CD14-positive monocyte (primary cell): ENCODE data around the gene SRP9. TPM values are rescaled to one million over a fixed set of nuclear protein-coding genes. Genes with fewer than 3 reads are reported as not detected.
"Not testable (repeated sequence)": the region's sequence is repeated elsewhere in the genome, so short reads cannot be mapped to it uniquely, and the experiment has no call there.

Experiments used
- DNase-seq, 3 donors: peaks; one replicate each; pipeline ENCODE4 v3.0.0-alpha.2; 2011 to 2022
- H2AFZ ChIP-seq: 2 replicates; pipeline ENCODE4 v1.6.0; 2012; ENCODE audit warnings: mild to moderate bottlenecking, low read depth, low read length, inconsistent platforms; ENCODE audit not compliant: insufficient read depth, poor library complexity, severe bottlenecking
- H3K27ac ChIP-seq, 2 donors: 1 replicate in 1 of 2; 2 replicates in 1 of 2; pipeline ENCODE4 v1.5.1; 2012 to 2013; ENCODE audit warnings: low read length in 2 of 2, control low read depth in 1 of 2, inconsistent platforms in 1 of 2, low read depth in 1 of 2, mild to moderate bottlenecking in 1 of 2
- H3K27me3 ChIP-seq, 2 donors: one replicate each; pipeline versions ENCODE4 v1.6.0 to v1.6.1; 2011 to 2013; ENCODE audit warnings: low read length in 2 of 2; ENCODE audit not compliant: control insufficient read depth in 2 of 2, insufficient read depth in 2 of 2
- H3K36me3 ChIP-seq, 2 donors: replicated peaks in 1 of 2; 1 replicate in 1 of 2; 2 replicates in 1 of 2; pipeline versions ENCODE4 v1.5.1 to v1.6.1; 2012 to 2013; ENCODE audit warnings: low read length in 2 of 2, control low read depth in 1 of 2, inconsistent platforms in 1 of 2, mild to moderate bottlenecking in 1 of 2; ENCODE audit not compliant: insufficient read depth in 2 of 2, control insufficient read depth in 1 of 2
- H3K4me1 ChIP-seq, 2 donors: 1 replicate in 1 of 2; 2 replicates in 1 of 2; pipeline versions ENCODE4 v1.5.1 to v1.6.1; 2012 to 2013; ENCODE audit warnings: low read length in 2 of 2, control low read depth in 1 of 2, inconsistent platforms in 1 of 2, mild to moderate bottlenecking in 1 of 2, moderate library complexity in 1 of 2; ENCODE audit not compliant: insufficient read depth in 2 of 2, control insufficient read depth in 1 of 2
- H3K4me2 ChIP-seq: replicated peaks from 2 replicates; pipeline ENCODE3; 2012; ENCODE audit warnings: low read length, moderate library complexity, mild to moderate bottlenecking; ENCODE audit not compliant: poor library complexity, severe bottlenecking; ENCODE audit errors: extremely low read depth
- H3K4me3 ChIP-seq, 3 experiments: fragments of 200-600 bp in 1 of 3; sonication (generic) in 1 of 3; replicated peaks in 1 of 3; 1 replicate in 2 of 3; 2 replicates in 1 of 3; pipeline ENCODE4 v1.5.1; 2011 to 2013; ENCODE audit warnings: low read length in 3 of 3, mild to moderate bottlenecking in 3 of 3, control low read depth in 2 of 3, low read depth in 2 of 3, inconsistent platforms in 1 of 3, moderate library complexity in 1 of 3
- H3K79me2 ChIP-seq: 2 replicates; pipeline ENCODE4 v1.6.0; 2012; ENCODE audit warnings: mild to moderate bottlenecking, control low read depth, inconsistent platforms, low read length, moderate library complexity; ENCODE audit not compliant: insufficient read depth
- H3K9ac ChIP-seq: 2 replicates; pipeline ENCODE4 v1.6.0; 2017; ENCODE audit warnings: low read length, mild to moderate bottlenecking; ENCODE audit not compliant: insufficient read depth, poor library complexity, severe bottlenecking
- H3K9me3 ChIP-seq, 2 donors: replicated peaks in 1 of 2; 1 replicate in 1 of 2; 2 replicates in 1 of 2; pipeline versions ENCODE4 v1.5.1 to v1.6.1; 2012 to 2013; ENCODE audit warnings: low read length in 2 of 2, control low read depth in 1 of 2; ENCODE audit not compliant: control insufficient read depth in 1 of 2, insufficient read depth in 1 of 2
- H4K20me1 ChIP-seq: 2 replicates; pipeline ENCODE4 v1.6.0; 2012; ENCODE audit warnings: mild to moderate bottlenecking, low read length, control low read depth, moderate library complexity; ENCODE audit not compliant: insufficient read depth
- H3K27ac Mint-ChIP-seq, 7 donors: one replicate each; pipeline ENCODE4 v1.8.0; 2020; ENCODE audit warnings: mild to moderate bottlenecking in 7 of 7, mixed read lengths in 7 of 7, moderate library complexity in 6 of 7, inconsistent platforms in 2 of 7
- H3K27me3 Mint-ChIP-seq, 3 donors: one replicate each; pipeline ENCODE4 v1.8.0; 2021 to 2022; ENCODE audit warnings: low read depth in 3 of 3, mild to moderate bottlenecking in 3 of 3, mixed read lengths in 3 of 3, moderate library complexity in 3 of 3, inconsistent platforms in 1 of 3
- H3K36me3 Mint-ChIP-seq, 2 donors: one replicate each; pipeline ENCODE4 v1.8.0; 2020; ENCODE audit warnings: mixed read lengths in 2 of 2, inconsistent platforms in 1 of 2, mild to moderate bottlenecking in 1 of 2
- H3K4me1 Mint-ChIP-seq: one replicate; pipeline ENCODE4 v1.8.0; 2020; ENCODE audit warnings: mild to moderate bottlenecking, mixed read lengths
- H3K4me3 Mint-ChIP-seq, 2 donors: one replicate each; pipeline ENCODE4 v1.8.0; 2020; ENCODE audit warnings: mild to moderate bottlenecking in 2 of 2, mixed read lengths in 2 of 2, moderate library complexity in 1 of 2
- H3K9me3 Mint-ChIP-seq, 7 donors: one replicate each; pipeline ENCODE4 v1.8.0; 2020 to 2022; ENCODE audit warnings: mixed read lengths in 7 of 7, mild to moderate bottlenecking in 6 of 7, moderate library complexity in 6 of 7, inconsistent platforms in 2 of 7
- WGBS: methylation state at CpG from one replicate; pipeline ENCODE4 v1.1.5; 2013; ENCODE audit warnings: missing lambda C conversion rate; ENCODE audit not compliant: insufficient coverage; 5-methylcytosine and 5-hydroxymethylcytosine counted together
- intact Hi-C, 2 donors: fragments of 100-400 bp; cut with micrococcal nuclease; formaldehyde crosslinking; loops; one replicate each; pipeline versions ENCODE4 v1.15.0 to v1.15.1; 2023
- polyA plus RNA-seq, 3 donors: library from polyadenylated mRNA; depleted of rRNA in 1 of 3; unstranded in 2 of 3; stranded (reverse) in 1 of 3; fragments of 300-500 nt in 2 of 3; fragments of >200 nt in 1 of 3; fragmentation: Illumina TruSeq in 2 of 3; gene quantifications; 1 replicate in 2 of 3; 2 replicates in 1 of 3; pipeline ENCODE4 v1.2.3, GENCODE V29; 2012 to 2021
- TF ChIP-seq, protein P1 (sequence below): fragments of 200-600 bp; IDR thresholded peaks from one replicate; pipeline ENCODE4 v1.8.0; 2022; ENCODE audit warnings: antibody characterized with exemption, mild to moderate bottlenecking

The SRP9 gene
- polyA plus RNA-seq, 3 donors: 89.5 to 329 (median 281) TPM

- no peaks in the 10 kb centered on the region for H3K36me3 ChIP-seq
- intact Hi-C loops: no loop called here
- H3K79me2 ChIP-seq: no peaks in the 10 kb centered on the region
- no peak overlapping the region for H3K9ac ChIP-seq
- DNase-seq: no peak
- no peak overlapping the region for H3K4me3 ChIP-seq
- peaks cover 22 to 35% of the 10 kb centered on the region in 2 donors for H3K4me1 ChIP-seq
- H3K4me2 ChIP-seq: no peak overlapping the region
- H3K4me1 Mint-ChIP-seq: peaks cover 39% of the 10 kb centered on the region
- no peak overlapping the region for H3K27ac Mint-ChIP-seq
- WGBS: 72% methylated on average over 4 of the region's 5 CpGs
- no peaks in the 10 kb centered on the region for H3K36me3 Mint-ChIP-seq
- H3K4me3 Mint-ChIP-seq: no peak overlapping the region
- no peaks in the 10 kb centered on the region for H3K9me3 Mint-ChIP-seq
- TF ChIP-seq, protein P1, sequence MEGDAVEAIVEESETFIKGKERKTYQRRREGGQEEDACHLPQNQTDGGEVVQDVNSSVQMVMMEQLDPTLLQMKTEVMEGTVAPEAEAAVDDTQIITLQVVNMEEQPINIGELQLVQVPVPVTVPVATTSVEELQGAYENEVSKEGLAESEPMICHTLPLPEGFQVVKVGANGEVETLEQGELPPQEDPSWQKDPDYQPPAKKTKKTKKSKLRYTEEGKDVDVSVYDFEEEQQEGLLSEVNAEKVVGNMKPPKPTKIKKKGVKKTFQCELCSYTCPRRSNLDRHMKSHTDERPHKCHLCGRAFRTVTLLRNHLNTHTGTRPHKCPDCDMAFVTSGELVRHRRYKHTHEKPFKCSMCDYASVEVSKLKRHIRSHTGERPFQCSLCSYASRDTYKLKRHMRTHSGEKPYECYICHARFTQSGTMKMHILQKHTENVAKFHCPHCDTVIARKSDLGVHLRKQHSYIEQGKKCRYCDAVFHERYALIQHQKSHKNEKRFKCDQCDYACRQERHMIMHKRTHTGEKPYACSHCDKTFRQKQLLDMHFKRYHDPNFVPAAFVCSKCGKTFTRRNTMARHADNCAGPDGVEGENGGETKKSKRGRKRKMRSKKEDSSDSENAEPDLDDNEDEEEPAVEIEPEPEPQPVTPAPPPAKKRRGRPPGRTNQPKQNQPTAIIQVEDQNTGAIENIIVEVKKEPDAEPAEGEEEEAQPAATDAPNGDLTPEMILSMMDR: no peak
- no peaks in the 10 kb centered on the region for H3K9me3 ChIP-seq
- no peak overlapping the region for H2AFZ ChIP-seq
- no peak overlapping the region for H3K27ac ChIP-seq
- H4K20me1 ChIP-seq: no peaks in the 10 kb centered on the region
- peaks cover 12 to 14% (median 13%) of the 10 kb centered on the region in 3 donors for H3K27me3 Mint-ChIP-seq
- H3K27me3 ChIP-seq: peaks cover 0 to 3% of the 10 kb centered on the region in 2 donors
Measured at GRCh38 chr1:225808136-225808535, 30.5 kb downstream of the SRP9 start.

GRCh38 chr1:225809842-225810578, 32.4 kb downstream of the SRP9 start, which contains the start of gene EPHX1:
Gene EPHX1, plus strand, starts transcription at chr1:225810124. Its CDS starts 18,606 bp downstream, at chr1:225828730.
- H3K36me3 Mint-ChIP-seq: no peaks in the 10 kb centered on the region
- Histone ChIP-seq H2AFZ (peak within 1 kb of the TSS; percentile 74), H3K27ac (peak within 1 kb of the TSS in 1 of 2 donors; percentile 19), H4K20me1 (no peaks in the 10 kb centered on the region), H3K9ac (peak within 1 kb of the TSS; percentile 58), H3K4me3 (peak within 1 kb of the TSS; percentile 49 to 74 (median 56)), H3K79me2 (peaks cover 5% of the 10 kb centered on the region), H3K36me3 (no peaks in the 10 kb centered on the region), H3K4me2 (peak within 1 kb of the TSS; percentile 82), H3K9me3 (no peaks in the 10 kb centered on the region), H3K4me1 (peaks cover 36 to 50% of the 10 kb centered on the region in 2 donors), H3K27me3 (peaks cover 0 to 3% of the 10 kb centered on the region in 2 donors)
- H3K4me1 Mint-ChIP-seq: peaks cover 54% of the 10 kb centered on the region
- peak within 1 kb of the TSS; percentile 92 to 93 for H3K4me3 Mint-ChIP-seq
- H3K27me3 Mint-ChIP-seq: peaks cover 12 to 14% (median 13%) of the 10 kb centered on the region in 3 donors
- peak within 1 kb of the TSS; percentile 15 to 71 (median 32) for H3K27ac Mint-ChIP-seq
- intact Hi-C loops: no loop called here
- WGBS: under 1% methylated on average over 80 of the region's 80 CpGs
- DNase-seq: peak; percentile 36 to 47 (median 46)
- TF ChIP-seq, protein P1: no peak
- H3K9me3 Mint-ChIP-seq: no peaks in the 10 kb centered on the region

DNA sequence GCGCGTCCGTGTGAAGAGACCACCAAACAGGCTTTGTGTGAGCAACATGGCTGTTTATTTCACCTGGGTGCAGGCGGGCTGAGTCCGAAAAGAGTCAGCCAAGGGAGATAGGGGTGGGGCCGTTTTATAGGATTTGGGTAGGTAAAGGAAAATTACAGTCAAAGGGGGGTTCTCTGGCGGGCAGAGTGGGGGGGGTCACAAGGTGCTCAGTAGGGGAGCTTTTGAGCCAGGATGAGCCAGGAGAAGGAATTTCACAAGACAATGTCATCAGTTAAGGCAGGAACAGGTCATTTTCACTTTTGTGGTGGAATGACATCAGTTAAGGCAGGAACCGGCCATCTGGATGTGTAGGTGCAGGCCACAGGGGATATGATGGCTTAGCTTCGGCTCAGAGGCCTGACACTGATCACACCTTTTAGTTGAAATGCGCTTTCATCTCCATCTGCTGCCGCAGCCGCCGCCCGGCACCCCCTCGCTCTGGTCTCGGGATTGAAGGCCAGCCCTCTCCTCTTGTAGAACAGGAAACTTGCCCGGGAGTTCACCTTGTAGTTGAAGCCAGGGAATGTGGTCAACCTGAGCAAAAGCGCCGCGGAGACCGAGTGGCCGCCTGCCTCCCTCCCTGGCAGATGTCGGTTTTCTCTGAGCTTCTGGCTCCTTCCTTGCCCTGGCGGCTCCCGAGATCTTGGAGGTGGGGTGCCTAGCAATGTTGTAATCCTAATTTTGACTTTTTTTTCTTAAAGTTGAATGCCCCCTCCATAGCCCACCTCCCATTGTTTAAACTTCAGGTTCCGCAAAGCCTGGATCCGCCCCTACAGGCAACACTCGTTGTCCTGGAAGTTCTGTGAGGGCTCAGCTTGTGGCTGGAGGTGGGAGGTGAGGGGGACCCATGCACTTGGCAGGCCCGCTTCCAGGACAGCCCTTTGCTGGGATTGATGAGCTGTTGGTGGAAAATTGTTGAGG, 33.2 kb downstream of the SRP9 start:
- H3K79me2 ChIP-seq, H3K27me3 ChIP-seq, intact Hi-C loops, H3K36me3 ChIP-seq, H3K9me3 Mint-ChIP-seq, H3K9me3 ChIP-seq, DNase-seq, H3K27ac ChIP-seq, H3K36me3 Mint-ChIP-seq, H4K20me1 ChIP-seq: not testable (repeated sequence)
- H3K27ac Mint-ChIP-seq: peak overlapping the region in 3 of 7 donors; percentile 25 to 38 (median 28)
- H2AFZ ChIP-seq: peak overlapping the region; percentile 74
- peak overlapping the region; percentile 92 to 93 for H3K4me3 Mint-ChIP-seq
- peaks cover 36 to 44% of the 10 kb centered on the region in 2 donors for H3K4me1 ChIP-seq
- peaks cover 46% of the 10 kb centered on the region for H3K4me1 Mint-ChIP-seq
- WGBS: 20% methylated on average over 22 of the region's 29 CpGs
- H3K27me3 Mint-ChIP-seq: peaks cover 13 to 14% (median 13%) of the 10 kb centered on the region in 3 donors
- peak overlapping the region; percentile 82 for H3K4me2 ChIP-seq
- H3K4me3 ChIP-seq: peak overlapping the region; percentile 49 to 74 (median 56)
- H3K9ac ChIP-seq: peak overlapping the region; percentile 58
